Measurements from ENCODE around the gene DCAF11.

The DCAF11 gene

GRCh38 chr14:24067133-24068082 is 47.2 kb upstream of the DCAF11 start:
- no peak overlapping the region for H3K4ac ChIP-seq (ENCODE audit: low read depth, low read length)
- H2BK12ac ChIP-seq (ENCODE audit: low read length), result no peak overlapping the region
- H3K4me3 ChIP-seq (ENCODE audit: low read depth, low read length), result no peak overlapping the region
- H3K79me2 ChIP-seq (ENCODE audit: control insufficient read depth, insufficient read depth, low read length, poor library complexity), result no peaks in the 10 kb centered on the region
- H3K4me1 ChIP-seq (ENCODE audit: control insufficient read depth in 1 of 2, insufficient read depth in 2 of 2, low read length in 2 of 2), result no peaks in the 10 kb centered on the region
- H3K27ac ChIP-seq (ENCODE audit: low read depth, low read length), result no peak overlapping the region
- H4K12ac ChIP-seq (ENCODE audit: low read depth, low read length), result no peak overlapping the region
- H3K18ac ChIP-seq (ENCODE audit: low read length), result no peak overlapping the region
- DNase-seq, result no peak
- H2BK5ac ChIP-seq (ENCODE audit: low read depth, low read length, poor library complexity), result no peak overlapping the region
- H3K14ac ChIP-seq (ENCODE audit: low read length), result no peak overlapping the region
- no peaks in the 10 kb centered on the region for H3K36me3 ChIP-seq (ENCODE audit: control insufficient read depth in 1 of 2, insufficient read depth in 2 of 2, low read length in 2 of 2)
- no peak overlapping the region for H4K8ac ChIP-seq (ENCODE audit: low read depth, low read length)
- no peaks in the 10 kb centered on the region for H3K79me1 ChIP-seq (ENCODE audit: low read length)
- peaks cover 2% of the 10 kb centered on the region for H3K9me3 ChIP-seq (ENCODE audit: insufficient read depth, low read depth, low read length)
- H2BK120ac ChIP-seq (ENCODE audit: insufficient read depth, low read length, poor library complexity), result no peak overlapping the region
- H3K4me2 ChIP-seq (ENCODE audit: low read length), result no peak overlapping the region
- no peaks in the 10 kb centered on the region for H3K27me3 ChIP-seq (ENCODE audit: insufficient read depth, low read length)
- no peak overlapping the region for H3K23ac ChIP-seq (ENCODE audit: low read length)
- WGBS (ENCODE audit: extremely low coverage, insufficient coverage, insufficient read length), result no CpG with 5 or more reads among the region's 12 CpGs
- no peak overlapping the region for H4K91ac ChIP-seq (ENCODE audit: low read depth, low read length)
- no peak overlapping the region for H2AFZ ChIP-seq (ENCODE audit: insufficient read depth, low read length, poor library complexity)
- H3K9ac ChIP-seq (ENCODE audit: low read length), result no peak overlapping the region
- no peak overlapping the region for H2AK5ac ChIP-seq (ENCODE audit: low read length)

GRCh38 chr14:24068711-24069410 is 45.7 kb upstream of the DCAF11 start:
- Histone ChIP-seq H4K8ac (ENCODE audit: low read depth, low read length) (no peak overlapping the region), H3K36me3 (ENCODE audit: control insufficient read depth in 1 of 2, insufficient read depth in 2 of 2, low read length in 2 of 2) (no peaks in the 10 kb centered on the region), H3K9ac (ENCODE audit: low read length) (no peak overlapping the region), H2BK12ac (ENCODE audit: low read length) (no peak overlapping the region), H3K4me3 (ENCODE audit: low read depth, low read length) (no peak overlapping the region), H3K4ac (ENCODE audit: low read depth, low read length) (no peak overlapping the region), H3K23ac (ENCODE audit: low read length) (no peak overlapping the region), H4K91ac (ENCODE audit: low read depth, low read length) (no peak overlapping the region), H3K79me2 (ENCODE audit: control insufficient read depth, insufficient read depth, low read length, poor library complexity) (no peaks in the 10 kb centered on the region), H2BK120ac (ENCODE audit: insufficient read depth, low read length, poor library complexity) (no peak overlapping the region), H3K27me3 (ENCODE audit: insufficient read depth, low read length) (no peaks in the 10 kb centered on the region), H3K18ac (ENCODE audit: low read length) (no peak overlapping the region), H3K79me1 (ENCODE audit: low read length) (no peaks in the 10 kb centered on the region), H2AK5ac (ENCODE audit: low read length) (no peak overlapping the region), H3K27ac (ENCODE audit: low read depth, low read length) (no peak overlapping the region), H2BK5ac (ENCODE audit: low read depth, low read length, poor library complexity) (no peak overlapping the region), H3K4me1 (ENCODE audit: control insufficient read depth in 1 of 2, insufficient read depth in 2 of 2, low read length in 2 of 2) (no peaks in the 10 kb centered on the region), H3K9me3 (ENCODE audit: insufficient read depth, low read depth, low read length) (peaks cover 2% of the 10 kb centered on the region), H2AFZ (ENCODE audit: insufficient read depth, low read length, poor library complexity) (no peak overlapping the region), H4K12ac (ENCODE audit: low read depth, low read length) (no peak overlapping the region), H3K4me2 (ENCODE audit: low read length) (no peak overlapping the region), H3K14ac (ENCODE audit: low read length) (no peak overlapping the region)
- WGBS (ENCODE audit: extremely low coverage, insufficient coverage, insufficient read length), result no CpG with 5 or more reads among the region's 10 CpGs
- no peak for DNase-seq

GRCh38 chr14:24069411-24069735 is 45.2 kb upstream of the DCAF11 start:
- no CpG with 5 or more reads among the region's 6 CpGs for WGBS (ENCODE audit: extremely low coverage, insufficient coverage, insufficient read length)
- no peak for DNase-seq
- H3K27ac ChIP-seq (ENCODE audit: low read depth, low read length), result no peak overlapping the region

GRCh38 chr14:24070285-24071143 is 44.1 kb upstream of the DCAF11 start:
- no peak overlapping the region for H2BK120ac ChIP-seq (ENCODE audit: insufficient read depth, low read length, poor library complexity)
- H3K4me1 ChIP-seq (ENCODE audit: control insufficient read depth in 1 of 2, insufficient read depth in 2 of 2, low read length in 2 of 2), result no peaks in the 10 kb centered on the region
- no peaks in the 10 kb centered on the region for H3K79me2 ChIP-seq (ENCODE audit: control insufficient read depth, insufficient read depth, low read length, poor library complexity)
- H2BK12ac ChIP-seq (ENCODE audit: low read length), result no peak overlapping the region
- no peak overlapping the region for H3K9ac ChIP-seq (ENCODE audit: low read length)
- peaks cover 2% of the 10 kb centered on the region for H3K9me3 ChIP-seq (ENCODE audit: insufficient read depth, low read depth, low read length)
- H3K18ac ChIP-seq (ENCODE audit: low read length), result no peak overlapping the region
- no peaks in the 10 kb centered on the region for H3K27me3 ChIP-seq (ENCODE audit: insufficient read depth, low read length)
- no CpG with 5 or more reads among the region's 10 CpGs for WGBS (ENCODE audit: extremely low coverage, insufficient coverage, insufficient read length)
- H3K14ac ChIP-seq (ENCODE audit: low read length), result no peak overlapping the region
- no peak overlapping the region for H2BK5ac ChIP-seq (ENCODE audit: low read depth, low read length, poor library complexity)
- no peak overlapping the region for H3K4me2 ChIP-seq (ENCODE audit: low read length)
- no peak overlapping the region for H4K12ac ChIP-seq (ENCODE audit: low read depth, low read length)
- H2AK5ac ChIP-seq (ENCODE audit: low read length), result no peak overlapping the region
- no peak overlapping the region for H3K23ac ChIP-seq (ENCODE audit: low read length)
- no peak overlapping the region for H3K27ac ChIP-seq (ENCODE audit: low read depth, low read length)
- H3K4ac ChIP-seq (ENCODE audit: low read depth, low read length), result no peak overlapping the region
- no peak overlapping the region for H2AFZ ChIP-seq (ENCODE audit: insufficient read depth, low read length, poor library complexity)
- DNase-seq, result no peak
- H3K79me1 ChIP-seq (ENCODE audit: low read length), result no peaks in the 10 kb centered on the region
- H3K36me3 ChIP-seq (ENCODE audit: control insufficient read depth in 1 of 2, insufficient read depth in 2 of 2, low read length in 2 of 2), result no peaks in the 10 kb centered on the region
- no peak overlapping the region for H3K4me3 ChIP-seq (ENCODE audit: low read depth, low read length)
- no peak overlapping the region for H4K8ac ChIP-seq (ENCODE audit: low read depth, low read length)
- H4K91ac ChIP-seq (ENCODE audit: low read depth, low read length), result no peak overlapping the region

More at GRCh38 chr14:24069411-24069735, 45.2 kb upstream of the DCAF11 start:
- no peak overlapping the region for H3K4me3 ChIP-seq (ENCODE audit: low read depth, low read length)
- H2AK5ac ChIP-seq (ENCODE audit: low read length), result no peak overlapping the region
- H3K79me2 ChIP-seq (ENCODE audit: control insufficient read depth, insufficient read depth, low read length, poor library complexity), result no peaks in the 10 kb centered on the region
- H3K9ac ChIP-seq (ENCODE audit: low read length), result no peak overlapping the region
- no peak overlapping the region for H2BK12ac ChIP-seq (ENCODE audit: low read length)
- H3K14ac ChIP-seq (ENCODE audit: low read length), result no peak overlapping the region
- H3K79me1 ChIP-seq (ENCODE audit: low read length), result no peaks in the 10 kb centered on the region
- H2BK5ac ChIP-seq (ENCODE audit: low read depth, low read length, poor library complexity), result no peak overlapping the region
- no peak overlapping the region for H3K4me2 ChIP-seq (ENCODE audit: low read length)
- no peak overlapping the region for H2AFZ ChIP-seq (ENCODE audit: insufficient read depth, low read length, poor library complexity)
- H3K27me3 ChIP-seq (ENCODE audit: insufficient read depth, low read length), result no peaks in the 10 kb centered on the region
- H4K91ac ChIP-seq (ENCODE audit: low read depth, low read length), result no peak overlapping the region
- H3K4ac ChIP-seq (ENCODE audit: low read depth, low read length), result no peak overlapping the region
- H3K36me3 ChIP-seq (ENCODE audit: control insufficient read depth in 1 of 2, insufficient read depth in 2 of 2, low read length in 2 of 2), result no peaks in the 10 kb centered on the region
- no peak overlapping the region for H4K12ac ChIP-seq (ENCODE audit: low read depth, low read length)
- no peak overlapping the region for H2BK120ac ChIP-seq (ENCODE audit: insufficient read depth, low read length, poor library complexity)
- peaks cover 2% of the 10 kb centered on the region for H3K9me3 ChIP-seq (ENCODE audit: insufficient read depth, low read depth, low read length)
- H3K4me1 ChIP-seq (ENCODE audit: control insufficient read depth in 1 of 2, insufficient read depth in 2 of 2, low read length in 2 of 2), result no peaks in the 10 kb centered on the region
- H3K23ac ChIP-seq (ENCODE audit: low read length), result no peak overlapping the region
- H3K18ac ChIP-seq (ENCODE audit: low read length), result no peak overlapping the region
- no peak overlapping the region for H4K8ac ChIP-seq (ENCODE audit: low read depth, low read length)
